NCI-H2196 (cell line): ENCODE results near the gene OR2H1.

Source experiments
- DNase-seq: peaks from one replicate; lab custom pipeline; 2025; ENCODE audit not compliant: unreplicated experiment; lab: John Stamatoyannopoulos, UW

The OR2H1 gene

GRCh38 chr6:29483186-29483585 lies 26.2 kb downstream of the OR2H1 start:
- DNase-seq: no peak

GRCh38 chr6:29483735-29484134 lies 26.8 kb downstream of the OR2H1 start:
- DNase-seq: no peak

- DNase-seq: no peak
Observed at GRCh38 chr6:29486577-29486976, 29.6 kb downstream of the OR2H1 start.

GRCh38 chr6:29487131-29487530 lies 30.2 kb downstream of the OR2H1 start:
- DNase-seq: no peak

GRCh38 chr6:29487660-29488059 lies 30.7 kb downstream of the OR2H1 start, which contains the start of gene MAS1L:
Gene MAS1L (minus strand): TSS chr6:29487956. CDS start chr6:29487902, 54 bp downstream.
- no peak for DNase-seq

- no peak for DNase-seq
Observed at GRCh38 chr6:29488874-29489273, 31.9 kb downstream of the OR2H1 start.

GRCh38 chr6:29489286-29489685 lies 32.3 kb downstream of the OR2H1 start:
- no peak for DNase-seq

- no peak for DNase-seq
Observed at GRCh38 chr6:29490055-29490454, 33.1 kb downstream of the OR2H1 start.

- DNase-seq: no peak
Observed at GRCh38 chr6:29490552-29490951, 33.6 kb downstream of the OR2H1 start.

- DNase-seq: no peak
Observed at GRCh38 chr6:29491574-29491973, 34.6 kb downstream of the OR2H1 start.

- no peak for DNase-seq
Observed at GRCh38 chr6:29493261-29493660, 36.3 kb downstream of the OR2H1 start.

- no peak for DNase-seq
Observed at GRCh38 chr6:29494131-29494530, 37.2 kb downstream of the OR2H1 start.

- DNase-seq: no peak
Observed at GRCh38 chr6:29495571-29495970, 38.6 kb downstream of the OR2H1 start.

GRCh38 chr6:29496961-29497360 lies 40.0 kb downstream of the OR2H1 start:
- DNase-seq: no peak

GRCh38 chr6:29499704-29500103 lies 42.7 kb downstream of the OR2H1 start:
- DNase-seq: no peak

GRCh38 chr6:29500594-29500993 lies 43.6 kb downstream of the OR2H1 start:
- DNase-seq: no peak

- no peak for DNase-seq
Observed at GRCh38 chr6:29501106-29501505, 44.2 kb downstream of the OR2H1 start.

- no peak for DNase-seq
Observed at GRCh38 chr6:29502181-29502580, 45.2 kb downstream of the OR2H1 start.

GRCh38 chr6:29502597-29502996 lies 45.6 kb downstream of the OR2H1 start:
- no peak for DNase-seq

GRCh38 chr6:29504961-29505360 lies 48.0 kb downstream of the OR2H1 start:
- no peak for DNase-seq

GRCh38 chr6:29505808-29506207 lies 48.9 kb downstream of the OR2H1 start:
- no peak for DNase-seq

- DNase-seq: no peak
Observed at GRCh38 chr6:29506446-29507067, 49.6 kb downstream of the OR2H1 start.

- DNase-seq: no peak
Observed at GRCh38 chr6:29507319-29507718, 50.4 kb downstream of the OR2H1 start.
